H1 (cell line): ENCODE data around the gene PTH2R.
"Not testable (repeated sequence)": the region's sequence is repeated elsewhere in the genome, so short reads cannot be mapped to it uniquely, and the experiment has no call there.

Experiments used
- CBX8 ChIP-seq: fragments of 300-800, 300-1000 bp; sonication (generic); IDR thresholded peaks from 2 replicates; pipeline ENCODE4 v1.7.1; 2016; ENCODE audit warnings: low read depth, low read length, borderline replicate concordance
- CHD2 ChIP-seq: IDR thresholded peaks from 2 replicates; pipeline ENCODE4 v1.6.1; 2012; ENCODE audit warnings: low read length, improper control_type of control experiment
- EGR1 ChIP-seq: IDR thresholded peaks from 2 replicates; pipeline ENCODE4 v1.6.1; 2011; ENCODE audit warnings: low read depth, low read length, borderline replicate concordance
- POLR2A ChIP-seq, 2 experiments: IDR thresholded peaks; 1 replicate in 1 of 2; 2 replicates in 1 of 2; pipeline ENCODE4 v1.6.1; 2011; ENCODE audit warnings: low read depth in 2 of 2, low read length in 2 of 2, mild to moderate bottlenecking in 2 of 2; ENCODE audit errors: control extremely low read depth in 1 of 2
- RAD21 ChIP-seq, 2 experiments: IDR thresholded peaks in 1 of 2; conservative IDR thresholded peaks in 1 of 2; 2 replicates each; pipeline ENCODE4 v1.6.1; 2011; ENCODE audit warnings: low read depth in 2 of 2, low read length in 2 of 2, improper control_type of control experiment in 1 of 2, inconsistent platforms in 1 of 2, mild to moderate bottlenecking in 1 of 2, moderate library complexity in 1 of 2
- SIN3A ChIP-seq, 2 experiments: IDR thresholded peaks in 1 of 2; conservative IDR thresholded peaks in 1 of 2; 2 replicates each; pipeline ENCODE4 v1.6.1; 2011 to 2012; ENCODE audit warnings: low read length in 2 of 2, improper control_type of control experiment in 1 of 2, low read depth in 1 of 2, mild to moderate bottlenecking in 1 of 2
- SP1 ChIP-seq: IDR thresholded peaks from 2 replicates; pipeline ENCODE4 v1.6.1; 2011; ENCODE audit warnings: low read depth, low read length
- TF ChIP-seq, protein P1 (sequence below), 3 experiments: IDR thresholded peaks; 1 replicate in 2 of 3; 2 replicates in 1 of 3; pipeline versions ENCODE4 v1.5.1 to v1.6.1; 2011; ENCODE audit warnings: low read length in 3 of 3, mild to moderate bottlenecking in 3 of 3, inconsistent platforms in 2 of 3, low read depth in 1 of 3, moderate library complexity in 1 of 3; ENCODE audit not compliant: insufficient read depth in 1 of 3; ENCODE audit errors: control extremely low read depth in 1 of 3
- TF ChIP-seq, protein P2 (sequence below): IDR thresholded peaks from 2 replicates; pipeline ENCODE4 v1.6.1; 2011; ENCODE audit warnings: low read length, improper control_type of control experiment

DNA sequence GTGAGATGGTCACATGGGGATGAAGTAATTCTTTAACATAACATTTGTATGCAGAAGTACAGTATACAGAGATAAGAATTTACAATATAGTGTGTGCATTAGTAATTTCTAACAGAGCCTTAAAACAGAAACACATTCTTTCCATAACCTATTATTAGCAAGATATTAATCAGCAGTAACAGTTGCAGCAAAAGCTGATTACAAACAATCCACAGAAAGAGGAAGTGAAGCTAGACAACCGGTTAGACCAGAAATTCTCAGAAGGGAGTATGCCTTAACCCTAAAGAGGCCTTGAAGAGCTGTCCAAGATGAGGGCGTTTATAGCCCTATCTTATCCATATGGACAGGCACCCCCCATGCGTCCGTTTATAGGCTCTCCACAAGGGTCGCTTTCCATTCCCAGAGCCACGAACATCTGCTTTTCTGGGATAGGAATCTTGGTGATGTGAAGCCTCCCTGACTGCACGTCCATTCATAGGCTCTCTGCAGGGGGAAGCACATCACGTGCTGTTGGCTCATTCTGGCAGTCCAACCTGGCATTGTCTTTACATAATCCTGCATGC is 75.9 kb downstream of the PTH2R start:
- TF ChIP-seq CBX8; POLR2A (IDR thresholded peaks at IDR 0.05; ENCODE audit: control extremely low read depth in 1 of 2, low read depth in 2 of 2, low read length in 2 of 2); SIN3A (conservative IDR thresholded peaks at IDR 0.05 in 1 of 2, IDR thresholded peaks at IDR 0.05 in 1 of 2; ENCODE audit: low read depth in 1 of 2, low read length in 2 of 2); EGR1; SP1; RAD21 (IDR thresholded peaks at IDR 0.05 in 1 of 2, conservative IDR thresholded peaks at IDR 0.05 in 1 of 2; ENCODE audit: low read depth in 2 of 2, low read length in 2 of 2); CHD2: not testable (repeated sequence)
- TF ChIP-seq, protein P1, sequence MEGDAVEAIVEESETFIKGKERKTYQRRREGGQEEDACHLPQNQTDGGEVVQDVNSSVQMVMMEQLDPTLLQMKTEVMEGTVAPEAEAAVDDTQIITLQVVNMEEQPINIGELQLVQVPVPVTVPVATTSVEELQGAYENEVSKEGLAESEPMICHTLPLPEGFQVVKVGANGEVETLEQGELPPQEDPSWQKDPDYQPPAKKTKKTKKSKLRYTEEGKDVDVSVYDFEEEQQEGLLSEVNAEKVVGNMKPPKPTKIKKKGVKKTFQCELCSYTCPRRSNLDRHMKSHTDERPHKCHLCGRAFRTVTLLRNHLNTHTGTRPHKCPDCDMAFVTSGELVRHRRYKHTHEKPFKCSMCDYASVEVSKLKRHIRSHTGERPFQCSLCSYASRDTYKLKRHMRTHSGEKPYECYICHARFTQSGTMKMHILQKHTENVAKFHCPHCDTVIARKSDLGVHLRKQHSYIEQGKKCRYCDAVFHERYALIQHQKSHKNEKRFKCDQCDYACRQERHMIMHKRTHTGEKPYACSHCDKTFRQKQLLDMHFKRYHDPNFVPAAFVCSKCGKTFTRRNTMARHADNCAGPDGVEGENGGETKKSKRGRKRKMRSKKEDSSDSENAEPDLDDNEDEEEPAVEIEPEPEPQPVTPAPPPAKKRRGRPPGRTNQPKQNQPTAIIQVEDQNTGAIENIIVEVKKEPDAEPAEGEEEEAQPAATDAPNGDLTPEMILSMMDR (IDR thresholded peaks at IDR 0.05; ENCODE audit: control extremely low read depth in 1 of 3, insufficient read depth in 1 of 3, low read depth in 1 of 3, low read length in 3 of 3): not testable (repeated sequence)
- TF ChIP-seq, protein P2, sequence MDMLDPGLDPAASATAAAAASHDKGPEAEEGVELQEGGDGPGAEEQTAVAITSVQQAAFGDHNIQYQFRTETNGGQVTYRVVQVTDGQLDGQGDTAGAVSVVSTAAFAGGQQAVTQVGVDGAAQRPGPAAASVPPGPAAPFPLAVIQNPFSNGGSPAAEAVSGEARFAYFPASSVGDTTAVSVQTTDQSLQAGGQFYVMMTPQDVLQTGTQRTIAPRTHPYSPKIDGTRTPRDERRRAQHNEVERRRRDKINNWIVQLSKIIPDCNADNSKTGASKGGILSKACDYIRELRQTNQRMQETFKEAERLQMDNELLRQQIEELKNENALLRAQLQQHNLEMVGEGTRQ: not testable (repeated sequence)
